ENCODE measurements around the gene RNF213. TPM values are rescaled to one million over a fixed set of nuclear protein-coding genes. Genes with fewer than 3 reads are reported as not detected.

The RNF213 gene
- total RNA-seq, 1 experiment from 2014 or later: 44.5 TPM

DNA sequence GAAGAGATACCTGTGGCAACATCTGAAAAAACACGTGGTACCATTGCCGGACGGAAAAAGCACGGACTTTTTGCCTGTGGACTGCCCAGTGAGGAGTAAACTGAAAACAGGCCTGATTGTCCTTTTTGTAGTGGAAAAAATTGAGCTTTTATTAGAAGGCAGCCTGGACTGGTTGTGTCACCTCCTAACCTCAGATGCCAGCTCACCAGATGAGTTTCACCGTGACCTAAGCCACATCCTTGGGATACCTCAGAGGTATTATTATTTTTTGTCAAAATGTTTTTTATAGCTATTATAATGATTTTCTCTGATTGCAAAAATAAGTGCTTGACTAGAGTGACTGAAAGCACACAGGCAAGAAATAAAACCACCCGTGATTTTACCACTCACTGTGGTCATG lies 34.9 kb downstream of the RNF213 start:
- ChIA-PET POLR2A (no interaction called here), RAD21 (ENCODE audit: low non-redundant PET in 1 of 2, low total read pairs in 2 of 2, uncharacterized antibody in 2 of 2, unreplicated experiment in 2 of 2) (no interaction called here), CTCF (no interaction called here)
- Histone ChIP-seq H3K4me3 (replicated peaks in 1 of 2; ENCODE audit: low read depth in 1 of 2, low read length in 2 of 2) (no peak overlapping the region), H3K4me2 (ENCODE audit: low read length) (no peak overlapping the region), H3K27ac (ENCODE audit: low read depth, low read length) (no peak overlapping the region), H3K79me2 (ENCODE audit: insufficient read depth, low read length) (no peaks in the 10 kb centered on the region), H3K9me3 (ENCODE audit: control insufficient read depth in 1 of 2, insufficient read depth in 1 of 2, low read depth in 1 of 2, low read length in 2 of 2) (no peaks in the 10 kb centered on the region), H3K9me2 (ENCODE audit: insufficient read depth) (no peaks in the 10 kb centered on the region), H2AFZ (ENCODE audit: low read depth, low read length, poor library complexity, severe bottlenecking) (no peak overlapping the region), H3K4me1 (ENCODE audit: control insufficient read depth in 1 of 2, insufficient read depth in 2 of 2, low read length in 2 of 2) (no peaks in the 10 kb centered on the region), H4K20me1 (ENCODE audit: insufficient read depth) (no peaks in the 10 kb centered on the region), H3K27me3 (ENCODE audit: insufficient read depth, low read length) (no peaks in the 10 kb centered on the region), H3K36me3 (ENCODE audit: control insufficient read depth in 1 of 2, insufficient read depth in 2 of 2, low read length in 2 of 2) (peaks cover 16 to 21% of the 10 kb centered on the region in 2 experiments; a peak in 2 of 4 replicates), H3K9ac (ENCODE audit: low read length) (no peak overlapping the region)
- no peak for TF ChIP-seq MAX (IDR thresholded peaks at IDR 0.05)
- no peak for TF ChIP-seq SP1 (IDR thresholded peaks at IDR 0.05; ENCODE audit: low read depth)
- TF ChIP-seq, protein P1, sequence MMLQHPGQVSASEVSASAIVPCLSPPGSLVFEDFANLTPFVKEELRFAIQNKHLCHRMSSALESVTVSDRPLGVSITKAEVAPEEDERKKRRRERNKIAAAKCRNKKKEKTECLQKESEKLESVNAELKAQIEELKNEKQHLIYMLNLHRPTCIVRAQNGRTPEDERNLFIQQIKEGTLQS (IDR thresholded peaks at IDR 0.05): no peak
- TF ChIP-seq, protein P2, sequence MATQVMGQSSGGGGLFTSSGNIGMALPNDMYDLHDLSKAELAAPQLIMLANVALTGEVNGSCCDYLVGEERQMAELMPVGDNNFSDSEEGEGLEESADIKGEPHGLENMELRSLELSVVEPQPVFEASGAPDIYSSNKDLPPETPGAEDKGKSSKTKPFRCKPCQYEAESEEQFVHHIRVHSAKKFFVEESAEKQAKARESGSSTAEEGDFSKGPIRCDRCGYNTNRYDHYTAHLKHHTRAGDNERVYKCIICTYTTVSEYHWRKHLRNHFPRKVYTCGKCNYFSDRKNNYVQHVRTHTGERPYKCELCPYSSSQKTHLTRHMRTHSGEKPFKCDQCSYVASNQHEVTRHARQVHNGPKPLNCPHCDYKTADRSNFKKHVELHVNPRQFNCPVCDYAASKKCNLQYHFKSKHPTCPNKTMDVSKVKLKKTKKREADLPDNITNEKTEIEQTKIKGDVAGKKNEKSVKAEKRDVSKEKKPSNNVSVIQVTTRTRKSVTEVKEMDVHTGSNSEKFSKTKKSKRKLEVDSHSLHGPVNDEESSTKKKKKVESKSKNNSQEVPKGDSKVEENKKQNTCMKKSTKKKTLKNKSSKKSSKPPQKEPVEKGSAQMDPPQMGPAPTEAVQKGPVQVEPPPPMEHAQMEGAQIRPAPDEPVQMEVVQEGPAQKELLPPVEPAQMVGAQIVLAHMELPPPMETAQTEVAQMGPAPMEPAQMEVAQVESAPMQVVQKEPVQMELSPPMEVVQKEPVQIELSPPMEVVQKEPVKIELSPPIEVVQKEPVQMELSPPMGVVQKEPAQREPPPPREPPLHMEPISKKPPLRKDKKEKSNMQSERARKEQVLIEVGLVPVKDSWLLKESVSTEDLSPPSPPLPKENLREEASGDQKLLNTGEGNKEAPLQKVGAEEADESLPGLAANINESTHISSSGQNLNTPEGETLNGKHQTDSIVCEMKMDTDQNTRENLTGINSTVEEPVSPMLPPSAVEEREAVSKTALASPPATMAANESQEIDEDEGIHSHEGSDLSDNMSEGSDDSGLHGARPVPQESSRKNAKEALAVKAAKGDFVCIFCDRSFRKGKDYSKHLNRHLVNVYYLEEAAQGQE (IDR thresholded peaks at IDR 0.05; ENCODE audit: low read depth): no peak
- no peak for TF ChIP-seq TCF7L2 (IDR thresholded peaks at IDR 0.05; ENCODE audit: borderline replicate concordance, extremely low read depth, insufficient read depth, insufficient read length)
- no peak for TF ChIP-seq POLR2AphosphoS5 (IDR thresholded peaks at IDR 0.05; ENCODE audit: low read depth, low read length)
- TF ChIP-seq RAD21 (IDR thresholded peaks at IDR 0.05; ENCODE audit: low read depth): no peak
- no peak for TF ChIP-seq EZH2phosphoT487 (IDR thresholded peaks at IDR 0.05; ENCODE audit: borderline replicate concordance)
- TF ChIP-seq CBX3 (IDR thresholded peaks at IDR 0.05; ENCODE audit: low read depth): no peak
- TF ChIP-seq JUND (IDR thresholded peaks at IDR 0.05): no peak
- TF ChIP-seq ELF1 (IDR thresholded peaks at IDR 0.05; ENCODE audit: borderline replicate concordance, low read depth): no peak
- TF ChIP-seq SRF (IDR thresholded peaks at IDR 0.05; ENCODE audit: low read depth): no peak
- no peak for TF ChIP-seq ZNF274 (IDR thresholded peaks at IDR 0.05; ENCODE audit: low read depth, low read length)
- no peak for TF ChIP-seq EGR1 (IDR thresholded peaks at IDR 0.05; ENCODE audit: low read depth)
- no peak for TF ChIP-seq POLR2A (IDR thresholded peaks at IDR 0.05; ENCODE audit: borderline replicate concordance, extremely low read depth, insufficient read depth, insufficient read length)
- TF ChIP-seq SIN3A (IDR thresholded peaks at IDR 0.05; ENCODE audit: low read depth): no peak
- TF ChIP-seq, protein P3, sequence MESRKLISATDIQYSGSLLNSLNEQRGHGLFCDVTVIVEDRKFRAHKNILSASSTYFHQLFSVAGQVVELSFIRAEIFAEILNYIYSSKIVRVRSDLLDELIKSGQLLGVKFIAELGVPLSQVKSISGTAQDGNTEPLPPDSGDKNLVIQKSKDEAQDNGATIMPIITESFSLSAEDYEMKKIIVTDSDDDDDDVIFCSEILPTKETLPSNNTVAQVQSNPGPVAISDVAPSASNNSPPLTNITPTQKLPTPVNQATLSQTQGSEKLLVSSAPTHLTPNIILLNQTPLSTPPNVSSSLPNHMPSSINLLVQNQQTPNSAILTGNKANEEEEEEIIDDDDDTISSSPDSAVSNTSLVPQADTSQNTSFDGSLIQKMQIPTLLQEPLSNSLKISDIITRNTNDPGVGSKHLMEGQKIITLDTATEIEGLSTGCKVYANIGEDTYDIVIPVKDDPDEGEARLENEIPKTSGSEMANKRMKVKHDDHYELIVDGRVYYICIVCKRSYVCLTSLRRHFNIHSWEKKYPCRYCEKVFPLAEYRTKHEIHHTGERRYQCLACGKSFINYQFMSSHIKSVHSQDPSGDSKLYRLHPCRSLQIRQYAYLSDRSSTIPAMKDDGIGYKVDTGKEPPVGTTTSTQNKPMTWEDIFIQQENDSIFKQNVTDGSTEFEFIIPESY (IDR thresholded peaks at IDR 0.05; ENCODE audit: extremely low read depth, insufficient replicate concordance, low read length): no peak
- DNase-seq (ENCODE audit: low read depth, low spot score) (no peak), ATAC-seq (no peak)
- intact Hi-C loops (cut with micrococcal nuclease): no loop called here
- no TSS peak for BruUV-seq (replicated peaks)
